GM23248 (cell line): ENCODE results near the gene PPM1K. TPM values are rescaled to one million over a fixed set of nuclear protein-coding genes. Genes with fewer than 3 reads are reported as not detected.
A peak's percentile ranks its signal among the peaks of the same experiment; 100 is the strongest.

Experiments
- DNase-seq: peaks from one replicate; pipeline ENCODE4 v3.0.0-alpha.2; 2015
- H2AFZ ChIP-seq: fragments of 200-600 bp; sonication (generic); 2 replicates; pipeline ENCODE4 v1.6.1; 2016; ENCODE audit warnings: antibody characterized with exemption
- H3F3A ChIP-seq: fragments of 200-600 bp; sonication (generic); 2 replicates; pipeline ENCODE4 v1.6.1; 2016; ENCODE audit warnings: mild to moderate bottlenecking, antibody characterized with exemption, mixed run types; ENCODE audit not compliant: insufficient read depth
- H3K27ac ChIP-seq: fragments of 200-600 bp; sonication (generic); 2 replicates; pipeline ENCODE4 v1.5.1; 2016; ENCODE audit warnings: mild to moderate bottlenecking
- H3K27me3 ChIP-seq: fragments of 200-600 bp; sonication (generic); replicated peaks from 2 replicates; pipeline ENCODE4 v1.6.1; 2016; ENCODE audit warnings: mild to moderate bottlenecking; ENCODE audit not compliant: insufficient read depth
- H3K36me3 ChIP-seq: fragments of 200-600 bp; sonication (generic); 2 replicates; pipeline ENCODE4 v1.6.1; 2016; ENCODE audit warnings: low read depth, mild to moderate bottlenecking
- H3K4me1 ChIP-seq: fragments of 200-600 bp; sonication (generic); 2 replicates; pipeline ENCODE4 v1.6.1; 2016; ENCODE audit warnings: mild to moderate bottlenecking; ENCODE audit not compliant: insufficient read depth
- H3K4me2 ChIP-seq: fragments of 200-600 bp; sonication (generic); one replicate; pipeline ENCODE4 v1.6.1; 2016; ENCODE audit warnings: mild to moderate bottlenecking; ENCODE audit not compliant: unreplicated experiment
- H3K4me3 ChIP-seq: fragments of 200-600 bp; sonication (generic); 2 replicates; pipeline ENCODE4 v1.5.1; 2016; ENCODE audit warnings: mild to moderate bottlenecking
- H3K79me2 ChIP-seq: fragments of 200-600 bp; sonication (generic); 2 replicates; pipeline ENCODE4 v1.6.1; 2016; ENCODE audit warnings: mild to moderate bottlenecking; ENCODE audit not compliant: insufficient read depth
- H3K9ac ChIP-seq: fragments of 200-600 bp; sonication (generic); 2 replicates; pipeline ENCODE4 v1.6.1; 2016; ENCODE audit warnings: mild to moderate bottlenecking
- H3K9me2 ChIP-seq: fragments of 200-600 bp; sonication (generic); 2 replicates; pipeline ENCODE4 v1.6.1; 2016; ENCODE audit warnings: mixed run types, mild to moderate bottlenecking, moderate library complexity; ENCODE audit not compliant: insufficient read depth
- H3K9me3 ChIP-seq: fragments of 200-600 bp; sonication (generic); one replicate; pipeline ENCODE4 v1.6.1; 2017; ENCODE audit warnings: low read depth
- H4K20me1 ChIP-seq: fragments of 200-600 bp; sonication (generic); 2 replicates; pipeline ENCODE4 v1.6.0; 2016; ENCODE audit not compliant: insufficient read depth
- EZH2 ChIP-seq: fragments of 200-600 bp; sonication (generic); IDR thresholded peaks from 2 replicates; pipeline ENCODE4 v1.6.1; 2018; ENCODE audit warnings: antibody characterized with exemption, mild to moderate bottlenecking; ENCODE audit not compliant: insufficient read depth, poor library complexity, severe bottlenecking
- EZH2phosphoT487 ChIP-seq: fragments of 200-600 bp; sonication (generic); IDR thresholded peaks from 2 replicates; pipeline ENCODE4 v1.6.1; 2018; ENCODE audit warnings: antibody characterized with exemption, moderate library complexity, mild to moderate bottlenecking, low read depth; ENCODE audit not compliant: insufficient read depth
- WGBS, 2 experiments: methylation state at CpG; one replicate each; pipeline ENCODE4 v1.1.6; 2015 to 2017; ENCODE audit warnings: low lambda C conversion rate in 2 of 2, low coverage in 1 of 2; ENCODE audit errors: missing lambda C conversion rate in 2 of 2; 5-methylcytosine and 5-hydroxymethylcytosine counted together
- in situ Hi-C: fragments of 300-500 bp; cut with MboI; formaldehyde crosslinking; loops from 2 replicates; pipeline ENCODE4 v1.15.0; 2020
- polyA plus RNA-seq: library from polyadenylated mRNA; unstranded; fragments of >200 nt; fragmentation: Nextera tagmentation; extraction: Ambion mirVana; gene quantifications from 2 replicates; pipeline ENCODE4 v1.2.1, GENCODE V29; 2016
- total RNA-seq: library from RNA; depleted of rRNA; stranded (reverse); fragments of >200 nt; shearing (Covaris generic); gene quantifications from 2 replicates; pipeline ENCODE4 v1.2.3, GENCODE V29; 2014

Gene PPM1K
- total and polyA plus RNA-seq, 2 experiments from 2014 or later: 4.3 to 8.2 TPM

DNA sequence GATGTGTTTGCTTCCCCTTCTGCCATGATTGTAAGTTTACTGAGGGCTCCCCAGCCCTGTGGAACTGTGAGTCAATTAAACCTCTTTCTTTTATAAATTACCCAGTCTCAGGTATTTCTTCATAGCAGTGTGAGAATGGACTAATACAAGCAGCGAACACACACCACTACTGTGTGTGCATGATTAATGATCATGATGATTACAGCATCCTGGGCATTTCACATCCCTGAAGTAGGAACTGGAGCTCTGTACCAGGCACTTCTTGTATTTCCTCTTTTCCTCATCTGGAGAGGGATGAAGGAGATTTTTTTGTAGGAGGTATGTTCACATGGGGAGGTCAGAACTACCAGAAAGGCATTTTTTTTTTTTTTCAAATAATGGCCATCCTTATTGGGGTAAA is 60.8 kb downstream of the PPM1K start:
- Histone ChIP-seq H3K9me2 (no peaks in the 10 kb centered on the region), H3K4me1 (no peaks in the 10 kb centered on the region), H3K4me2 (no peak overlapping the region), H3K9me3 (no peaks in the 10 kb centered on the region), H3K27me3 (no peaks in the 10 kb centered on the region), H2AFZ (no peak overlapping the region), H3K4me3 (no peak overlapping the region), H3K36me3 (no peaks in the 10 kb centered on the region), H3F3A (no peaks in the 10 kb centered on the region), H3K27ac (no peak overlapping the region), H3K9ac (no peak overlapping the region), H3K79me2 (no peaks in the 10 kb centered on the region), H4K20me1 (no peaks in the 10 kb centered on the region)
- no peak for DNase-seq
- in situ Hi-C loops: loop anchor here (25.0 kb wide), 1 partner anchor 361 kb away; no protein-coding TSS in a partner anchor
- 79 to 80% methylated on average over 1 of the region's 1 CpG for WGBS, 2 experiments
- TF ChIP-seq EZH2 (no peak), EZH2phosphoT487 (no peak)

DNA sequence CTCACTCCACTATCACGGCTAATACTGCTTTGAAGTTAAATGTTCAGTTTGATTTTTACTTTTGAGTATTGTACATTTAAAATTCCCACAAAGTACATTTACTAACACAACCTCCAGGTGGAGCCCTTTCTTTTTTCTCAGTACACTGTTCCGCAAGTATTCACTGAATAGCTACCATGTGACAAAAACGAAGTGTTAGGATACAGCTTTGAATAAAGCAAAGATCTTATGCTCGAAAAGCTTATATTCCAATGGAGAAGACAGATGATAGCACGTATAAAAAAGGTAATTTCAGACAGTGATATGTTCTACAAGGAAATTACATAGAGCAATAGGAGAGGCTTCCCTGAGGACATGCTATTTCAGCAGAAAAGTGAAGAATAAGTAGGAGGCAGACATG is 65.3 kb downstream of the PPM1K start:
- no peaks in the 10 kb centered on the region for H3K9me3 ChIP-seq
- no peaks in the 10 kb centered on the region for H4K20me1 ChIP-seq
- H3K27ac ChIP-seq: no peak overlapping the region
- H3K36me3 ChIP-seq: no peaks in the 10 kb centered on the region
- in situ Hi-C loops: loop anchor here (5.0 to 25.0 kb wide), 4 partner anchors 154 to 534 kb away; no protein-coding TSS in a partner anchor
- no peak overlapping the region for H3K4me3 ChIP-seq
- H3K9ac ChIP-seq: no peak overlapping the region
- TF ChIP-seq EZH2phosphoT487 (no peak), EZH2 (no peak)
- no peak overlapping the region for H3K4me2 ChIP-seq
- DNase-seq: peak; percentile 76
- no peaks in the 10 kb centered on the region for H3K79me2 ChIP-seq
- WGBS, 2 experiments: 3 to 4% methylated on average over 5 of the region's 5 CpGs
- no peaks in the 10 kb centered on the region for H3F3A ChIP-seq
- no peaks in the 10 kb centered on the region for H3K9me2 ChIP-seq
- 0 out of 2 replicates have a peak, but pooled peaks cover 4% of the 10 kb centered on the region for H3K27me3 ChIP-seq
- H2AFZ ChIP-seq: no peak overlapping the region
- H3K4me1 ChIP-seq: no peaks in the 10 kb centered on the region

DNA sequence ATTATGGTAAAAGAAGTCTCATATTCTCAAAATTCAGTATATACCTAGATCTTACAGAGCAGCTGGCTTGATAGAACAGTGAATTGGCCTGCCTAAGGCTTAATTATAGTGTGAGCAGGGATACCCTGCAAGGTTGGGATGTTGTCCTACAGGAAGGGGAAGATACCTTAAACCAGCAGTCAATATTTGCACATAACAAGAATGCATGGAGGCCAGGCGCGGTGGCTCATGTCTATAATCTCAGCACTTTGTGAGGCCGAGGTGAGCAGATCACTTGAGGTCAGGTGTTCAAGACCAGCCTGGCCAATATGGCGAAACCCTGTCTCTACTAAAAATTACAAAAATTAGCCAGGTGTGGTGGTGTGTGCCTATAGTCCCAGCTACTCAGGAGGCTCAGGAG is 67.2 kb downstream of the PPM1K start:
- Histone ChIP-seq H3K9me3 (no peaks in the 10 kb centered on the region), H3K4me2 (no peak overlapping the region), H2AFZ (no peak overlapping the region), H3K4me3 (no peak overlapping the region), H3K27me3 (0 out of 2 replicates have a peak, but pooled peaks cover 5% of the 10 kb centered on the region), H3K79me2 (no peaks in the 10 kb centered on the region), H3K27ac (no peak overlapping the region), H3K4me1 (no peaks in the 10 kb centered on the region), H3K36me3 (no peaks in the 10 kb centered on the region), H3K9ac (no peak overlapping the region), H4K20me1 (no peaks in the 10 kb centered on the region), H3F3A (no peaks in the 10 kb centered on the region), H3K9me2 (no peaks in the 10 kb centered on the region)
- 64 to 67% methylated on average over 4 of the region's 4 CpGs for WGBS, 2 experiments
- no peak for DNase-seq
- TF ChIP-seq EZH2phosphoT487 (no peak), EZH2 (no peak)
- in situ Hi-C loops: loop anchor here (5.0 to 25.0 kb wide), 4 partner anchors 152 to 532 kb away; no protein-coding TSS in a partner anchor

DNA sequence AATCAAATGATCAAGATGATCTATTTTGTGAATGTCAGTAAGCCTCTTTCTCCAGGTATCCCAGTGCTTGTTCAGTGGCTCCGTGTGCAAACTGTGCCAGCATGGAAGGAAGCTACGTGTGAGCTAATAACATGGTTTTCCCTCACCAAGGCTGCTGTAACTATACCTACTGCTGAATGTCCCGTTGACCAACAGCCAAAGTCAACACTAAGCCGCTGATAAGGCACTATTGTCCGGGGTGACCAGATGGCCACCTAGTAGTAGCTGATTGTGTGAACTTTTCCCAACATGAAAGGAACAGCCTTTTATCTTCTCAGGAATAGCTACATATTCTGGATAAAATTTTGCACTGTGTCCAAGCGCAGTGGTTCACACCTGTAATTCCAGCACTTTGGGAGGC is 68.0 kb downstream of the PPM1K start:
- H3K9me2 ChIP-seq: no peaks in the 10 kb centered on the region
- H3K4me2 ChIP-seq: no peak overlapping the region
- 0 out of 2 replicates have a peak, but pooled peaks cover 5% of the 10 kb centered on the region for H3K27me3 ChIP-seq
- no peaks in the 10 kb centered on the region for H3K9me3 ChIP-seq
- no peak overlapping the region for H3K27ac ChIP-seq
- H4K20me1 ChIP-seq: no peaks in the 10 kb centered on the region
- no peaks in the 10 kb centered on the region for H3F3A ChIP-seq
- H3K79me2 ChIP-seq: no peaks in the 10 kb centered on the region
- H3K4me3 ChIP-seq: no peak overlapping the region
- WGBS, 2 experiments: 76 to 81% methylated on average over 6 of the region's 6 CpGs
- no peak for DNase-seq
- no peak overlapping the region for H3K9ac ChIP-seq
- in situ Hi-C loops: loop anchor here (5.0 to 25.0 kb wide), 4 partner anchors 152 to 532 kb away; no protein-coding TSS in a partner anchor
- no peak overlapping the region for H2AFZ ChIP-seq
- no peaks in the 10 kb centered on the region for H3K4me1 ChIP-seq
- no peaks in the 10 kb centered on the region for H3K36me3 ChIP-seq
- no peak for TF ChIP-seq EZH2phosphoT487
- TF ChIP-seq EZH2: no peak

DNA sequence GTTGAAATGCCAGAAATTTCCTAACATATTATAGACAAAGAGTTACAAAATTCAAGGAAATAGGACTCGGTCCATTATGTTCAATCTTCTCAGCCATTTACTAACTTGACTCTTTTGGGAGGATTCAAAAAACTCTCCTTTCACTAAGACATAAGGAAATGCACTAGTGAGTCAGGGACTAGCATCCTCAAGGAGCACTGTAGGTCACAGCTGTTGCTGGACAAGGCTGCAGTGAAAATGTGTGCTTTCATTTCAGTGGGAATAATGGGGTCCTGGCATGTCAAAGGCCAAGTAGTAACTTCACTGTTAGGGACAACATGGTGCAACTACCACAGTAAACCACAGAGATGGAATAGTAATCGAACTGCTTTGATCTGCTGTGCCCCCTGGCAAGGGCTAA is 69.0 kb downstream of the PPM1K start:
- Histone ChIP-seq H3K9me3 (no peaks in the 10 kb centered on the region), H3K36me3 (no peaks in the 10 kb centered on the region), H3K27ac (no peak overlapping the region), H3K27me3 (0 out of 2 replicates have a peak, but pooled peaks cover 5% of the 10 kb centered on the region), H3F3A (no peaks in the 10 kb centered on the region), H3K9me2 (no peaks in the 10 kb centered on the region), H2AFZ (no peak overlapping the region), H3K4me3 (no peak overlapping the region), H4K20me1 (no peaks in the 10 kb centered on the region), H3K9ac (no peak overlapping the region), H3K79me2 (no peaks in the 10 kb centered on the region), H3K4me1 (no peaks in the 10 kb centered on the region), H3K4me2 (no peak overlapping the region)
- TF ChIP-seq EZH2: no peak
- TF ChIP-seq EZH2phosphoT487: no peak
- peak; percentile 7 for DNase-seq
- in situ Hi-C loops: loop anchor here (5.0 to 25.0 kb wide), 4 partner anchors 151 to 531 kb away; no protein-coding TSS in a partner anchor
- 54 to 57% methylated on average over 2 of the region's 2 CpGs for WGBS, 2 experiments
